ENCODE results near the gene ARHGAP26. TPM values are rescaled to one million over a fixed set of nuclear protein-coding genes. Genes with fewer than 3 reads are reported as not detected.

ARHGAP26 gene
- total RNA-seq, 4 donors from 2014 or later = 61.0 to 76.7 (median 61.2) TPM

DNA sequence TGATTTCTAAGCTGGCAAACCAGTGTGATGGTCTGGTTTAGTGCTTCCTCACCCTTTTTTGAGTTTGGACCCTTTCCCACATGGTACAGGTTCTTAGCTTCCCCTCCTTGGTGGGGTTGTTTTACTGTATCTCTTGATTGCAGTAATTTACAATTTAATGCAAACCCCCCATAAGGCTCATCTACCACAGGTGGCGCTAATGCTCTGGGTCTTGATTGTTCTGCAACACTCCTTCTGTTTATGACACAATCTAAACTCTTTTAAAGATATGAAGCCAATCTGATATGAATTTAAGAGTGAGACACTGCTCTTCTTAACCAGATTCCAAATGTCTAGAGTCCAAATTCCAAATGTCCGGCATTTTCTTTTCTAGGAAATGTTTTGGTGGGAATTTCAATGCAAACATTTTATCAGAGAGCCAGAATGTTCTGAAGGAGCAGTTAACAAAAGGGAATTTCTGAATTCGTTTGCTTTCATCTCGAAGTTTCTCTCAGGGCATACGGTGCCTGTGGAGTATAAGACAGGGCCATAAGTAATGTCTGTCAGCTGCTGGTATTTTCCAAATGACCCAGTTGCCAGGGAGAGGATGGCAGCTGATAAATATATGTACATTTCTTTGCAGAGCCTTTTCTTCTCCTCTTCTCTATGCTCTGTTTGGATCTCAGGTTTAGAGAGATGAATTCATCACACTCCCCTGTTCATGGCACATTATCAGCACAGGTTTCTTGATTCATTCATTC lies 246.8 kb downstream of the ARHGAP26 start:
- in situ Hi-C loops (cut with MboI; ENCODE audit: low pct_ligation_motif_present in 1 of 4, low pct_unique_long_range_greater_than_20kb in 1 of 4, low sequenced_read_pairs in 3 of 4) = loop anchor here in 1 of 4 donors (25.0 kb wide), 2 partner anchors 395 to 795 kb away; partner anchors contain the start of genes HMHB1 and NR3C1
- TF ChIP-seq, protein P1, sequence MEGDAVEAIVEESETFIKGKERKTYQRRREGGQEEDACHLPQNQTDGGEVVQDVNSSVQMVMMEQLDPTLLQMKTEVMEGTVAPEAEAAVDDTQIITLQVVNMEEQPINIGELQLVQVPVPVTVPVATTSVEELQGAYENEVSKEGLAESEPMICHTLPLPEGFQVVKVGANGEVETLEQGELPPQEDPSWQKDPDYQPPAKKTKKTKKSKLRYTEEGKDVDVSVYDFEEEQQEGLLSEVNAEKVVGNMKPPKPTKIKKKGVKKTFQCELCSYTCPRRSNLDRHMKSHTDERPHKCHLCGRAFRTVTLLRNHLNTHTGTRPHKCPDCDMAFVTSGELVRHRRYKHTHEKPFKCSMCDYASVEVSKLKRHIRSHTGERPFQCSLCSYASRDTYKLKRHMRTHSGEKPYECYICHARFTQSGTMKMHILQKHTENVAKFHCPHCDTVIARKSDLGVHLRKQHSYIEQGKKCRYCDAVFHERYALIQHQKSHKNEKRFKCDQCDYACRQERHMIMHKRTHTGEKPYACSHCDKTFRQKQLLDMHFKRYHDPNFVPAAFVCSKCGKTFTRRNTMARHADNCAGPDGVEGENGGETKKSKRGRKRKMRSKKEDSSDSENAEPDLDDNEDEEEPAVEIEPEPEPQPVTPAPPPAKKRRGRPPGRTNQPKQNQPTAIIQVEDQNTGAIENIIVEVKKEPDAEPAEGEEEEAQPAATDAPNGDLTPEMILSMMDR (IDR thresholded peaks at IDR 0.05) = peak; percentile 25 to 44 (median 43)
- TF ChIP-seq EP300 (IDR thresholded peaks at IDR 0.05; ENCODE audit: low read depth) = no peak

DNA sequence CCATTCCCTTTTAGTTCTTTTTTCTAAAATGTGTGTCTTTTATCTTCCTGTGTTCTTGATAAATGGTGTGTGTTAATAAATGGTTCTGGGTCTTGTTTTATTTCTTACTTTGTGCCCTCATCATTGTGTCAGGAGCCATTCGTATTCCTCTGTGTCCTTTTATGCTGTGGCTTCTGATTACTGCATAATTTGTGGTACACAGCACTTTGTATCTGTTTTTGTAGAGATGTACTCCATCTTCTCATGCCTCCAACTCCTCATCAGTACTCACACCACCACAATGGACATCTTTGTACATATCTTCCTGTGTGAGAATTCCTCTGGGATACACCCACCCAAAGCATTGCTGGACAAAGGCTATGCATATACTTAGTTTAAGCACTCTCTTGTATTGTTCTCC lies 247.4 kb downstream of the ARHGAP26 start:
- Histone ChIP-seq H3K27ac (no peak overlapping the region), H3K4me1 (no peaks in the 10 kb centered on the region), H3K9me3 (no peaks in the 10 kb centered on the region), H3K36me3 (peaks cover 0 to 8% (median 0%) of the 10 kb centered on the region in 4 donors), H3K27me3 (no peaks in the 10 kb centered on the region), H3K4me3 (no peak overlapping the region)
- WGBS, 2 donors (ENCODE audit: low coverage in 1 of 2) = 96 to 100% methylated on average over 1 of the region's 1 CpG
- intact Hi-C loops (cut with DNase I; ENCODE audit: low total_unique reads) = no loop called here
- no peak for DNase-seq
- TF ChIP-seq, protein P1 (IDR thresholded peaks at IDR 0.05) = no peak
- TF ChIP-seq POLR2AphosphoS5 (IDR thresholded peaks at IDR 0.05) (no peak), EP300 (IDR thresholded peaks at IDR 0.05; ENCODE audit: low read depth) (no peak), POLR2A (IDR thresholded peaks at IDR 0.05) (no peak)
- in situ Hi-C loops (cut with MboI; ENCODE audit: low pct_ligation_motif_present in 1 of 4, low pct_unique_long_range_greater_than_20kb in 1 of 4, low sequenced_read_pairs in 3 of 4) = loop anchor here in 1 of 4 donors (25.0 kb wide), 2 partner anchors 395 to 795 kb away; partner anchors contain the start of genes HMHB1 and NR3C1

More for the DNA sequence above, 246.8 kb downstream of the ARHGAP26 start:
- peak; percentile 50 for DNase-seq
- Histone ChIP-seq H3K4me3 (no peak overlapping the region), H3K9me3 (no peaks in the 10 kb centered on the region), H3K27ac (no peak overlapping the region), H3K27me3 (no peaks in the 10 kb centered on the region), H3K36me3 (peaks cover 0 to 8% (median 0%) of the 10 kb centered on the region in 4 donors), H3K4me1 (no peaks in the 10 kb centered on the region)
- intact Hi-C loops (cut with DNase I; ENCODE audit: low total_unique reads) = no loop called here
- WGBS, 2 donors (ENCODE audit: low coverage in 1 of 2) = 65 to 75% methylated on average over 4 to 5 of the region's 5 CpGs

DNA sequence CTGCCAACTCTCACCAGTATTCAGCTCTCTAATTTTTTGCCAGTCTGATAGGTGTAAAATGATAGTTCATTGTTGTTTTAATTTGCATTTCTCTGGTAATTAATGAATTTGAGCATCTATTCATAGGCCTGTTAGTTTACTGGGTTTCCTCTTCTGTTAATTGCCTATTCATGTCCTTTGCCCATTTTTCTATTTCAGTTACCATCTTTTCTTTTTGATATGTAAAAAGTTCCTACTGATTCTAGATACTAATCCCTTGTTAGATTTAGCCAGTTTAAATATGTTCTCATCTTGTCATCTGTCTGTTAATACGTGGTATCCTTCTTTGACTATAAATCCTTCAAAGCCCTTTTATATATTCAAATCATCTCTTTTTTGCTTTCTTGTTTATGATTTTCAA lies 247.8 kb downstream of the ARHGAP26 start:
- H3K27me3 ChIP-seq = no peaks in the 10 kb centered on the region
- no peak overlapping the region for H3K4me3 ChIP-seq
- TF ChIP-seq POLR2AphosphoS5 (IDR thresholded peaks at IDR 0.05) (no peak), EP300 (IDR thresholded peaks at IDR 0.05; ENCODE audit: low read depth) (no peak), POLR2A (IDR thresholded peaks at IDR 0.05) (no peak)
- TF ChIP-seq, protein P1 (IDR thresholded peaks at IDR 0.05) = no peak
- H3K9me3 ChIP-seq = no peaks in the 10 kb centered on the region
- DNase-seq = no peak
- no peak overlapping the region for H3K27ac ChIP-seq
- in situ Hi-C loops (cut with MboI; ENCODE audit: low pct_ligation_motif_present in 1 of 4, low pct_unique_long_range_greater_than_20kb in 1 of 4, low sequenced_read_pairs in 3 of 4) (loop anchor here in 1 of 4 donors (25.0 kb wide), 2 partner anchors 394 to 794 kb away; partner anchors contain the start of genes HMHB1 and NR3C1), intact Hi-C loops (cut with DNase I; ENCODE audit: low total_unique reads) (no loop called here)
- WGBS, 2 donors (ENCODE audit: low coverage in 1 of 2) = 97 to 100% methylated on average over 1 of the region's 1 CpG
- peaks cover 0 to 3% (median 0%) of the 10 kb centered on the region in 4 donors for H3K4me1 ChIP-seq
- peaks cover 0 to 8% (median 0%) of the 10 kb centered on the region in 4 donors for H3K36me3 ChIP-seq

DNA sequence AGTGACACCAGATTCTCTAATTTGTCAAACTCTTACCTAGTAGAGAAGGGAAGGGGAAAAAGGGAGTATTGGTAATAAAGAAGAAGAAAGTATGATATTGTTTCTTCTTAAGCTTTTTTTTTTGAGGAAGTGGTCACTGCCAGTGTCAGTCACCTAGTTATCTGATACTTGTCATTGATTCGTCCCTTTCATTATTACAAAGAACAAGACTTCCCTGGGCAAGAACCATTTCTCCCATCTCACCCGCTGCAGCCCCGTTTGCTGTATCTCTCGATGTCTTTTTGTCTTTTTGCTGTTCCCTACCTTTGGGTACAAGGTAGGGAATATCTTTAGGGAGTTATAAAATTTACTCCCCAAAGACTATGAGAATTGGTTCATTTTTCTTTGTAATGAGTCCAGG lies 249.0 kb downstream of the ARHGAP26 start:
- Histone ChIP-seq H3K27ac (no peak overlapping the region), H3K9me3 (no peaks in the 10 kb centered on the region), H3K36me3 (peaks cover 0 to 8% (median 0%) of the 10 kb centered on the region in 4 donors), H3K27me3 (no peaks in the 10 kb centered on the region), H3K4me3 (no peak overlapping the region), H3K4me1 (peaks cover 0 to 8% (median 4%) of the 10 kb centered on the region in 4 donors)
- TF ChIP-seq POLR2A (IDR thresholded peaks at IDR 0.05) = no peak
- TF ChIP-seq, protein P1 (IDR thresholded peaks at IDR 0.05) = no peak
- no peak for TF ChIP-seq EP300 (IDR thresholded peaks at IDR 0.05; ENCODE audit: low read depth)
- TF ChIP-seq POLR2AphosphoS5 (IDR thresholded peaks at IDR 0.05) = no peak
- 88 to 91% methylated on average over 4 of the region's 4 CpGs for WGBS, 2 donors (ENCODE audit: low coverage in 1 of 2)
- DNase-seq = no peak
- in situ Hi-C loops (cut with MboI; ENCODE audit: low pct_ligation_motif_present in 1 of 4, low pct_unique_long_range_greater_than_20kb in 1 of 4, low sequenced_read_pairs in 3 of 4) (loop anchor here in 1 of 4 donors (25.0 kb wide), 2 partner anchors 393 to 793 kb away; partner anchors contain the start of genes HMHB1 and NR3C1), intact Hi-C loops (cut with DNase I; ENCODE audit: low total_unique reads) (no loop called here)
